GM18870 (cell line): ENCODE data around the gene KHSRP.
A peak's percentile ranks its signal among the peaks of the same experiment; 100 is the strongest.

Source experiments
- ATAC-seq: cut with Tn5 transposase; IDR thresholded peaks from one replicate; pipeline ENCODE4 v1.9.1; 2021; ENCODE audit warnings: moderate library complexity; ENCODE audit not compliant: unreplicated experiment

Gene KHSRP

GRCh38 chr19:6424195-6424938 lies at the start of gene KHSRP:
Gene KHSRP (minus strand): TSS chr19:6424811. CDS start chr19:6424701, 110 bp downstream.
- no peak for ATAC-seq

- ATAC-seq: no peak
Measured at GRCh38 chr19:6473647-6474046, 49.0 kb upstream of the KHSRP start.

- ATAC-seq: no peak
Measured at GRCh38 chr19:6472713-6473112, 48.1 kb upstream of the KHSRP start.

- no peak for ATAC-seq
Measured at GRCh38 chr19:6471076-6471475, 46.5 kb upstream of the KHSRP start.

DNA sequence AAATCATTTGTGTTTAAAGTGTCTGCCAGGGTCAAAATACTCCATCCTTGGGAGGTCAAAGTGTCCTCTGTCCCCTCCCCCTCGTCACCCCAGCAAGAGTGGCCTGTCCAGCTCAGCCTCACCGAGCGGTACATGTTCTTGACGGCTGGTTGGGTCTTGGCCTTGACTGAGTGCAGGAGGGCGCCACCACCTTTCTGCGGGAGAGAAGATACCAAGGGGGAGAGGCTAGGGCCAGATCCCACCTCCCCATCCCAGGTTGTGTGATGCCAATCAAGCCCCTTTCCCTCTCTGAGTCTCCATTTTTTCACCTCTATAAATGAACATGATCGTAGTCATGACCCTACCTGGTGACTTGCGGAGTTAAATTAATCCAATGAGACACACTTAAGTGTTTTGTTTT lies 45.6 kb upstream of the KHSRP start:
- no peak for ATAC-seq

DNA sequence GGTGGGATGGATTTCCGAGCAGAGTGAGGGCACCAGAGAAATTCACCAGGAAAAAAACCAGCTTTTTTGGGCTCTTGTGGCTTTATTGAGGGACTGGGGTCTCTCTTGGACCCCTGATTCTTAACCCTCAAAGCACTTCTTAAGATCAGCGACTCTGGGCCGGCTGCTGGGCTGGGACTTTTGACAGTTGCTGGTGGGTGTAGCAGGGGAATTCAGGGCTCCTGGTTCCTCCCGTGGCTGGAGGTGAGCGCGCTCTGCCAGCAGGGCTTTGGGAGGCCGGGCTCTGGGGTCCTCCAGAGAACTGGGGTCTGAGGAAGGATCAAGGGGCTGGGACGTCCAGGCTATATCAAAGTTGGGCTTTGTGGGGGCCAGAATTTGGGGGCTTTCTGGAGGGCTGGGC lies 42.8 kb upstream of the KHSRP start:
- no peak for ATAC-seq

DNA sequence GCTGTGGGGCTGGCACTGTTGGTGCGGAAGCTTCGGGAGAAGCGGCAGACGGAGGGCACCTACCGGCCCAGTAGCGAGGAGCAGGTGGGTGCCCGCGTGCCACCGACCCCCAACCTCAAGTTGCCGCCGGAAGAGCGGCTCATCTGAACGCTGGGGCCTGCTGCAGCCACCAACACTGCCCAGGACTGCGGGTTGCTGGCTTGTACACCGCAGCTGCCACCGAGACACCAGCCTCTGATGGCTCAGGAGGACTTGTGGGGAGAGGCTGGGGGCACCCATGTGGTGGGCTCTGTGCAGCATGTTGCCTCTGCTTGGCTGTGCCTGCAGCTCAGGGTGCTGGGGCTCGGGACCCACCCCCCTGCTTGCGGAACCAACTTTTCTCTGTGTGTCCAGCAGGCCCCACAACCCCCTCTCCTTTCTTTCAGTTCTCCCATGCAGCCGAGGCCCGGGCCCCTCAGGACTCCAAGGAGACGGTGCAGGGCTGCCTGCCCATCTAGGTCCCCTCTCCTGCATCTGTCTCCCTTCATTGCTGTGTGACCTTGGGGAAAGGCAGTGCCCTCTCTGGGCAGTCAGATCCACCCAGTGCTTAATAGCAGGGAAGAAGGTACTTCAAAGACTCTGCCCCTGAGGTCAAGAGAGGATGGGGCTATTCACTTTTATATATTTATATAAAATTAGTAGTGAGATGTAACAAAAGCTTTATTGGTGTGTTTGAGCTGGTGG lies 42.1 kb upstream of the KHSRP start:
- ATAC-seq: no peak

DNA sequence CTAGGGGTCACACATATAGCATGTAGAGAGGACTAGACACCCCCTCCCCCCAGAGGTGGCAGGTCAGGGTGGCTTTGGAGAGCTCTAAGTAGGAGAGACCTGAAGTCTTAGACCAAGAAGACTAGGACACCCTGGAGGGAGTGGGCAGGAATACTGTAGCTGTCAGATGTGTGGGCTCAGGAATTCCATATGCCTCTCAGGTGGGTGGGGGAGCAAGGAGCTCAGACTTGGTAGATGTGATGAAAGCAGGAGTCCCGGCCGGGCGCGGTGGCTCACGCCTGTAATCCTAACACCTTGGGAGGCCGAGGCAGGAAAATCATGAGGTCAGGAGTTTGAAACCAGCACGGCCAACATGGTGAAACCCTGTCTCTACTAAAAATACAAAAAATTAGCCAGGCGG lies 41.1 kb upstream of the KHSRP start:
- ATAC-seq: no peak

DNA sequence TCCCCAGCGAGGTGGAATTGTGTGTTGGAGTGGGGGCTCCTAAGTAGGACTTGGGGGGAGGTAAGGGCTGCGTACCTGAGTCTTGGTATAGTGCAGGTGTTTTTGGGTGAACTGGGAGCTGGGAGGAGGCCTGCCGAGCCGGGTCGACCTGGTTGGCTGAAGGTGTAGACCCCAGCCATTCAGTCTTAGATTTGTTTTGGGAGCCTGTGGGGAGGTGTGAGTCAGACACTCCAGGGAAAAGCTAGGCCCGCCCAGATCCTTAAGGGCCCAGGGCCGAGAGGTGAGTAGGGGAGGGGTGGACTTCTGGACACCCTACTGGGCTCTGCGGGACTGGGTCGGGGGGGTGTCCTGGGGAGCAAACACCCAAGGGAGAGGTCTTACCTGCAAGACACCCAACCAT lies 40.4 kb upstream of the KHSRP start:
- no peak for ATAC-seq

DNA sequence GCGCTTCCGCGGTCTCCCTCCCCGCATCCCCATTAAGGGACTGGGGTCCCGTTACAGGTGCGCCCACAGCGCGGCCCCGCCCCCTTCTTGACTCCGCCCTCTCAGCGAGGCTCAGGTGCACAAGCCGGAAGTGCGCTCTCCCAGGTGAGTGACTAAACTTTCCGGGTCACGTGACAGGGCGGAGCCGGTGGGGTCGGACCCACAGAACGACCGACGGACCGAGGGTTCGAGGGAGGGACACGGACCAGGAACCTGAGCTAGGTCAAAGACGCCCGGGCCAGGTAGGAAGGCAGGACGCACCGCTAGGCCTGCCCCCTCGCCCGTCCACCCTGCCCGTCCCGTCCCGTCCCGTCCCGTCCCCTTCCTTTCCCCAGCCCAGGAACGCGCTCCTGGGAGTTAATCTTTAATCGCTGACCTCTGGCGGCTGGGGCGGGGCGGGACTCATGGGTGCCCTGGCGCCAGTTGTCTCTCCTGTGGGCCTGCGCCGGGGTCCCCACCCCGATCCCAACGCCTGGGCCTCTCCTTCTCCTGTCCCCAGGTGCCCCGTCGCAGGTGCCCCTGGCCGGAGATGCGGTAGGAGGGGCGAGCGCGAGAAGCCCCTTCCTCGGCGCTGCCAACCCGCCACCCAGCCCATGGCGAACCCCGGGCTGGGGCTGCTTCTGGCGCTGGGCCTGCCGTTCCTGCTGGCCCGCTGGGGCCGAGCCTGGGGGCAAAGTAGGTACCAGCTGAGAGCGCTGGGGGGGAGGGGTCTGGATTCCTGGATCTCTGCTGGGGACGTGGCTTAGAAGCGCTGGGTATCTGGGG lies 39.7 kb upstream of the KHSRP start, which contains the start of gene CRB3:
Gene CRB3 (plus strand): TSS at position 202 of the 804 bp plus-strand sequence. CDS start 431 bp downstream, at position 633.
- no peak for ATAC-seq

DNA sequence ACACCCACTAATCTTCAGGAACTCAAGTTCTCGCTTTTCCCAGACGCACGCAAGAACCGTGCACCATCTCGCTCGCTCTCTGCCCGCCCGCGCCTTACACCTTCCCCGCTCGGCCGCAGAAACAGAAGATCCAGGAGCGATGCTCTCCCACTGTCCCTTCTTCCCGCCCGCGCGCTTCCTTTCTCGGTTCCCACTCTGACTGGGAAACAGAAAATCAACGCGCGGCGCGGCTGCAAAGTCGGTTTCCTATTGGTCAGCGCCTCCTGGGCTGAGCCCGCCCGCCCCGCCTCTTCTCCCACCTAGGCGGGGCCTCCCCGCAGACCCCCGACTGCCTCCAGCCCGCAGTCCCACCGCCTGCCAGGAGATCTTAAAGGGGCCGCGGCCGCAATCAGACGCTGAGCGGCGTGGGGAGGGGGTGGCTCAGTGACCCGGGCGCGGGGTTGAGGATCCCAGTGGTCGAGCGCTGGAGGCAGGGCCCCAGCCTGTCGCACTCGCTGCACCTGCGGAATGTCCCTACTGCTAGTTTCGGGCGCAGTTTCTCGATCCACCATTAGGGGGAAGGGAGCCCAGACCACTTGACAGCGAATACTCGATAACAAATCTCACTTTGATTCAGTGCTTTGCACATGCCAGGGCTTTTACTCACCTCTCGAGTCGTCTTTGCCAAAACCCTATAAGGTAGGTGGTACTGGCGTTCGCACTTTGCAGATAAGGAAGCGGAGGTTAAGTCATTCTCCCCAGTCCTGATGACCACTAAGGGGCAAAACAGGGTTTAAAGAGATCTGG lies 35.7 kb upstream of the KHSRP start:
- ATAC-seq: peak; percentile 80

DNA sequence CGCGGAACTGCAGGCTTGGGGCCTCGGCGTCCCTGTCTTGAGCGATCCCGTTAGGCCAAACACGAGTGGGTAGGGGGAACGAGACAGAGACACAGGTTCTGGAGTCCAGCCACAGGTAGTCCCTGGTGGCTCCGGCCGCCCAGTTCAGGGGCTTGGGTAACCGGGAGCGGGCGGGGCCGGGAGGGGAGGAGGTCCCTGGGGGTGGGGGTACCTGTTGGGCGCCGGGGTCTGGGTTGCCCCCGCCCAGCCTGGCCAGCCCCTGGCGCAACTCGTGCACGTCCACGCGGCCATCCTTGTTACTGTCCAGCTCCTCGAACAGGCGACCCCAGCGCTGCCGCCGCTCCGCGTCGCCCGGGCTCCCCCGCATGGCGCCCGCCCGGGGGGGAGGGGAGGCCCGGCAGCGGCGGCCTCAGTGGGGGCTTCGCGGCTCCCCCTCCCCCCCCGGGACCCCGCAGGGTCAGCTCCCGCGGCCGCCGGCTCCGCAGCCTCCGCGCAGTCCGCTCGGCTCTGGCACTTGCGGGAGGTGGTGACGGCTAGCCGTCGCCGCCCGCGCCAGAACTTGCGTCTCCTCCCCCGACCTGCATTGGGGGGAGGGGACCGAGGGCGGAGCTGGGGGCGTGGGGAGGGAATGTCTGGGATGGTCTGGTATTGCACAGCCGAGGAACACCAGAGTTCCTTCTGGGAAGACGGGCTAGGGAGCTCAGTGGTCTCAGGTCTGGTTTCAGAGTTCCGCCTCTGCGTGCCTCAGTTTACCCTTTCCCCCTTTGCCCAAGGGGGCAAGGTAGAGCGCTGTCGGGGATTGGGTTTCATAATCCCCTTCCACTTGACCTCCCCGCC lies 34.9 kb upstream of the KHSRP start, which contains the start of gene SLC25A23:
Gene SLC25A23 (minus strand): TSS at position 531 of the 837 bp plus-strand sequence. CDS start 164 bp downstream, at position 367.
- no peak for ATAC-seq

- no peak for ATAC-seq
Measured at GRCh38 chr19:6458695-6459261, 34.2 kb upstream of the KHSRP start.

- ATAC-seq: no peak
Measured at GRCh38 chr19:6457958-6458694, 33.5 kb upstream of the KHSRP start.

- ATAC-seq: no peak
Measured at GRCh38 chr19:6455924-6456323, 31.3 kb upstream of the KHSRP start.

- no peak for ATAC-seq
Measured at GRCh38 chr19:6453951-6454565, 29.4 kb upstream of the KHSRP start.

- ATAC-seq: no peak
Measured at GRCh38 chr19:6452899-6453298, 28.3 kb upstream of the KHSRP start.

GRCh38 chr19:6452223-6452614 lies 27.6 kb upstream of the KHSRP start:
- no peak for ATAC-seq
